Kidney (tissue), 14 donors: ENCODE results near the gene BRINP1. TPM values are rescaled to one million over a fixed set of nuclear protein-coding genes. Genes with fewer than 3 reads are reported as not detected.

Experiments used
- DNase-seq, 5 donors: peaks; one replicate each; pipeline ENCODE4 v3.0.0-alpha.2; 2013 to 2020
- FAIRE-seq: peaks from 2 replicates; lab custom pipeline; 2012; peaks lifted over from hg19 to GRCh38; lab: Jason Lieb, UNC
- H3K27ac ChIP-seq, 2 donors: one replicate each; pipeline ENCODE4 v1.7.0; 2013; ENCODE audit warnings: low read depth in 2 of 2, low read length in 2 of 2, inconsistent platforms in 1 of 2
- H3K27me3 ChIP-seq: one replicate; pipeline ENCODE4 v1.7.1; 2013; ENCODE audit warnings: low read length, inconsistent platforms; ENCODE audit not compliant: control insufficient read depth, insufficient read depth
- H3K36me3 ChIP-seq, 3 donors: one replicate each; pipeline versions ENCODE4 v1.7.0 to v1.7.1; 2013; ENCODE audit warnings: low read length in 3 of 3, control low read depth in 1 of 3, inconsistent platforms in 1 of 3; ENCODE audit not compliant: insufficient read depth in 3 of 3, control insufficient read depth in 2 of 3
- H3K4me1 ChIP-seq, 3 donors: one replicate each; pipeline versions ENCODE4 v1.7.0 to v1.7.1; 2013; ENCODE audit warnings: low read length in 3 of 3, inconsistent platforms in 1 of 3, low read depth in 1 of 3; ENCODE audit not compliant: control insufficient read depth in 2 of 3, insufficient read depth in 2 of 3
- H3K4me3 ChIP-seq, 3 donors: one replicate each; pipeline versions ENCODE4 v1.7.0 to v1.8.1; 2013; ENCODE audit warnings: low read length in 3 of 3, control low read depth in 1 of 3, inconsistent platforms in 1 of 3
- H3K9ac ChIP-seq, 3 donors: one replicate each; pipeline versions ENCODE4 v1.7.0 to v1.7.1; 2013; ENCODE audit warnings: low read length in 3 of 3, control low read depth in 1 of 3, inconsistent platforms in 1 of 3
- H3K9me3 ChIP-seq, 3 donors: one replicate each; pipeline versions ENCODE4 v1.7.0 to v1.7.1; 2013; ENCODE audit warnings: low read length in 3 of 3, control low read depth in 1 of 3, inconsistent platforms in 1 of 3; ENCODE audit not compliant: control insufficient read depth in 2 of 3, insufficient read depth in 1 of 3
- CTCF ChIP-seq: IDR thresholded peaks from 3 replicates; pipeline ENCODE4 v1.5.1; 2012; ENCODE audit warnings: mild to moderate bottlenecking, moderate library complexity, borderline replicate concordance; ENCODE audit not compliant: insufficient read depth; ENCODE audit errors: extremely low read depth
- intact Hi-C: fragments of 100-400 bp; cut with DNase I; formaldehyde crosslinking; loops from one replicate; pipeline ENCODE4 v1.11.1; 2022
- polyA plus RNA-seq: library from polyadenylated mRNA; stranded (reverse); fragments of 350-450 nt; fragmentation: Illumina TruSeq; extraction: RNeasy Lipid Tissue Mini Kit (QIAGEN cat#74804); gene quantifications from one replicate; pipeline ENCODE4 v1.2.3, GENCODE V29; 2014; ENCODE audit warnings: low read depth, low replicate concordance; ENCODE audit not compliant: insufficient read depth
- total RNA-seq: library from RNA; stranded (reverse); fragmentation: NEBNext Ultra II Directional; extraction: Animal tissue kit (Norgen Biotek cat#: 25700); gene quantifications from one replicate; pipeline ENCODE4 v1.2.1, GENCODE V29; 2021
- donor health status: control.
- donor health status: control.
- donor health status: control.
- donor health status: control.
- donor health status: control.
- donor health status: DM: yes; HTN: yes; CAD: no.
- donor health status: Normal renal cell carcinoma (clear cell type).

Gene BRINP1
- total and polyA plus RNA-seq, 2 donors from 2014 or later: 0.84 to 1.4 TPM

GRCh38 chr9:119332522-119332921 is 36.7 kb downstream of the BRINP1 start:
- Histone ChIP-seq H3K4me3 (no peak overlapping the region), H3K9ac (no peak overlapping the region), H3K27me3 (no peaks in the 10 kb centered on the region), H3K4me1 (no peaks in the 10 kb centered on the region), H3K27ac (no peak overlapping the region), H3K36me3 (no peaks in the 10 kb centered on the region), H3K9me3 (peaks cover 0 to 5% (median 0%) of the 10 kb centered on the region in 3 donors)
- intact Hi-C loops: no loop called here
- DNase-seq: no peak
- FAIRE-seq: no peak
- TF ChIP-seq CTCF: no peak

- H3K36me3 ChIP-seq: no peaks in the 10 kb centered on the region
- no peaks in the 10 kb centered on the region for H3K27me3 ChIP-seq
- no peak for TF ChIP-seq CTCF
- H3K4me3 ChIP-seq: no peak overlapping the region
- H3K9me3 ChIP-seq: no peaks in the 10 kb centered on the region
- FAIRE-seq (no peak), DNase-seq (peak; percentile 72 to 87 (median 83))
- no peak overlapping the region for H3K9ac ChIP-seq
- H3K4me1 ChIP-seq: no peaks in the 10 kb centered on the region
- H3K27ac ChIP-seq: no peak overlapping the region
- intact Hi-C loops: no loop called here
These were observed 47.1 kb downstream of the BRINP1 start for GRCh38 chr9:119322184-119322583.

GRCh38 chr9:119318371-119318770 is 50.9 kb downstream of the BRINP1 start:
- Histone ChIP-seq H3K27ac (no peak overlapping the region), H3K27me3 (no peaks in the 10 kb centered on the region), H3K4me3 (no peak overlapping the region), H3K4me1 (no peaks in the 10 kb centered on the region), H3K36me3 (no peaks in the 10 kb centered on the region), H3K9ac (no peak overlapping the region), H3K9me3 (no peaks in the 10 kb centered on the region)
- no peak for TF ChIP-seq CTCF
- DNase-seq (peak in 1 of 5 donors; percentile 13), FAIRE-seq (no peak)
- intact Hi-C loops: no loop called here

- no peak for FAIRE-seq
These were observed 55.4 kb downstream of the BRINP1 start for GRCh38 chr9:119313846-119314245.

More at GRCh38 chr9:119313846-119314245, 55.4 kb downstream of the BRINP1 start:
- Histone ChIP-seq H3K36me3 (no peaks in the 10 kb centered on the region), H3K4me3 (no peak overlapping the region), H3K27me3 (no peaks in the 10 kb centered on the region), H3K27ac (no peak overlapping the region), H3K9ac (no peak overlapping the region), H3K9me3 (no peaks in the 10 kb centered on the region), H3K4me1 (no peaks in the 10 kb centered on the region)
- no peak for DNase-seq
- no peak for TF ChIP-seq CTCF
- intact Hi-C loops: no loop called here
